Naive B cell (primary cell): ENCODE results near the gene DPYSL5. TPM values are rescaled to one million over a fixed set of nuclear protein-coding genes. Genes with fewer than 3 reads are reported as not detected.
A peak's percentile ranks its signal among the peaks of the same experiment; 100 is the strongest.

Source experiments
- ATAC-seq, 2 donors: fragments of 150-1000 bp; cut with Tn5 transposase; 2 replicates each; pipeline ENCODE4 v1.10.0; 2021; ENCODE audit warnings: low read depth in 2 of 2, mild to moderate bottlenecking in 2 of 2, moderate library complexity in 2 of 2
- DNase-seq: peaks from one replicate; pipeline ENCODE4 v3.0.0; 2022
- H3K27ac Mint-ChIP-seq, 6 donors: one replicate each; pipeline ENCODE4 v1.8.0; 2020 to 2022; ENCODE audit warnings: mild to moderate bottlenecking in 6 of 6, mixed read lengths in 6 of 6, moderate library complexity in 5 of 6, inconsistent platforms in 2 of 6
- H3K27me3 Mint-ChIP-seq, 3 donors: one replicate each; pipeline ENCODE4 v1.8.0; 2021 to 2022; ENCODE audit warnings: mixed read lengths in 3 of 3, mild to moderate bottlenecking in 1 of 3
- H3K36me3 Mint-ChIP-seq, 2 donors: one replicate each; pipeline ENCODE4 v1.8.0; 2020 to 2022; ENCODE audit warnings: mixed read lengths in 2 of 2, inconsistent platforms in 1 of 2, mild to moderate bottlenecking in 1 of 2
- H3K4me1 Mint-ChIP-seq, 3 donors: one replicate each; pipeline ENCODE4 v1.8.0; 2020 to 2022; ENCODE audit warnings: mixed read lengths in 3 of 3, inconsistent platforms in 1 of 3, mild to moderate bottlenecking in 1 of 3, moderate library complexity in 1 of 3
- H3K4me3 Mint-ChIP-seq, 8 donors: one replicate each; pipeline ENCODE4 v1.8.0; 2020 to 2022; ENCODE audit warnings: mild to moderate bottlenecking in 8 of 8, mixed read lengths in 8 of 8, moderate library complexity in 8 of 8, inconsistent platforms in 2 of 8
- H3K9me3 Mint-ChIP-seq, 7 donors: one replicate each; pipeline ENCODE4 v1.8.0; 2020 to 2022; ENCODE audit warnings: mixed read lengths in 7 of 7, mild to moderate bottlenecking in 5 of 7, inconsistent platforms in 2 of 7, moderate library complexity in 1 of 7
- polyA plus RNA-seq, 6 donors: library from polyadenylated mRNA; unstranded; fragments of 300-500 nt; fragmentation: Illumina TruSeq; gene quantifications; one replicate each; pipeline ENCODE4 v1.2.3, GENCODE V29; 2021; ENCODE audit warnings: low read depth in 6 of 6

The DPYSL5 gene
- polyA plus RNA-seq, 6 donors from 2014 or later, result not detected

DNA sequence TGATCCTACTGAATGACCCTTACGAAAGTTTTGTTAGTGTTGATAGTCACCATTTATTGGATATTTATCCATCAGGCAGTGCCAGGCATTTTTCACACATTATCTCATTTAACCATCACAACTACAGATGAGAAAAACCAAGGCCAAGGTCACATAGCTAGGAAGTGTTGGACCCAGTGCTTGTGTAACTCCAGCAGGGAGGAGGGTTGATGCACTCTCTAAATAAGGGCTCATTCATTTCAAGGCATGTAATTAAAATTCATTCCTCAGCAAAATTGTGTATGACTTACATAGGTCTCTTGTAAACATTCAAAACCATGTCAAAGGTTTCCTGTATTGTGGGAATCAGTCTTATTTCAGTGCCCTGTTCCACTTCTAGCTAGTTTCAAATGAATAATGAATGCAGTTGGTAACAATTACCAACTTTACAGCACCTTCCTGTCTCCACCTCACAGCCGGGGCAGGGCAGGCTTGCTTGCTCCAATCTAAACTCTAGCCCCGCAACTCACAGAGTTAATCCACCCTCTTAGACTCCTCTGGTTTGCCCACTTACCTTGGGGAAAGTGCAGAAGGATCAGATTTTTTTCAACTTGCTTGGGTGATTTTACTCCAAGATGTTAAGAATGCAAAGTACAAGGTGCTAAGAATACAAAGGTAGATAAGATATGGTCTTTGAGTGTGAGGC is 116.7 kb downstream of the DPYSL5 start:
- DNase-seq (no peak), ATAC-seq (no peak)
- H3K27ac Mint-ChIP-seq, result peak overlapping the region in 1 of 6 donors; percentile 12
- H3K4me1 Mint-ChIP-seq, result peaks cover 6 to 14% (median 11%) of the 10 kb centered on the region in 3 donors
- peaks cover 44 to 61% (median 59%) of the 10 kb centered on the region in 3 donors for H3K27me3 Mint-ChIP-seq
- no peaks in the 10 kb centered on the region for H3K9me3 Mint-ChIP-seq
- H3K4me3 Mint-ChIP-seq, result no peak overlapping the region
- no peaks in the 10 kb centered on the region for H3K36me3 Mint-ChIP-seq

DNA sequence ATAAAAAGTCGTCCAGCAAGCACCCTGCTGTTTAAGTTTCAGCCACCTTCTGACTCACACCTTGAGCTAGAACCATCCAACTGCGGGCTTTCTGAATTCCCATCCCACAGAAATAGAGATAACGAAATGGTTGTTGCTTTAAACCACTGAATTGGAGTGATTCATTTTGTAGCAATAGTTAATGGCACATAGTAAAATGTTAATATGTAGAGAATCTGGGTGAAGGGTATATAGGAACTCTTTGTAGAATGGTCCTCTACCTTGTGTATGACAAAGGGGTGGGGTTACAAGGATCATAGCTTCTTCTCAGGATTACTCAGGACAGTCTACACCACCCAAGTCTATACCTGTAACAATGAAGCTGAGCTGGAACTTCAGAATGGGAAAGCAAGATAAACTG is 120.1 kb downstream of the DPYSL5 start:
- peak overlapping the region in 1 of 6 donors; percentile 15 for H3K27ac Mint-ChIP-seq
- peaks cover 47 to 62% (median 49%) of the 10 kb centered on the region in 3 donors for H3K27me3 Mint-ChIP-seq
- H3K4me3 Mint-ChIP-seq, result peak overlapping the region in 1 of 8 donors; percentile 90

DNA sequence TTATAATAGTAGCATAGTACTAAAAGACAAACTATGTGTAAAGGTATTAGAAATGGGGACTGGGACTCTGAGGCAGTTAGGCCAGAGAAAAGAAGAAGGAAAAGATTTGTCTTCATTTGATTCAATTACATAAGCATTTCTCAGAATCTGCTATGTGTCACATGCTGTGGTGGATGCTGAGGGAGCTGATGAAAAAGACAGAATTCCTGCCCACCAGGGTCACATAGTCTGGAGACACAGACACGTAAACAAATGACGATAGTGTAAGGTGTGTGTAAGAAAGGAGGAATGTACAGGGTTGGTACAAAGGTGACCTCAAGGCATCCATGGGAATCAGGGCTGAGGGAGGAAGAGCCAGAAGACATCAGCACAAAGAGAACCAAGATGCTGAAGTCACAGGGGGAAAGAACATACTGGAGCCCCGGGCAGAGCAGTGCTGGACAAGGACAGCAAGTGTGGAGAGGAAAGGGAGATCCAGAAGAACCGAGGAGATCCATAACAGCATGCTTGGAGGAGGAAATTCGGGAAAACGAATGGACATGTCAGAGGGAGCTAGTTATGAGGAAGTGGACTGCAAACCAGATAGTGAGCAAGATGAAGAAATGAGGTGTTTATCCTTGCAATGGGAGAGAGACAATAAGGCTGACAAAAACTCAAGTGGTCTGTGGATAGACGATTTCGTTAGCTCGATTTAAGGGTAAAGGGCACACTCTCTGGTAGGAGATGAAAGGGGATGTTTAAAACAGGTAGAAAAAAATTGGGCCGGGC is 121.3 kb downstream of the DPYSL5 start:
- peaks cover 48 to 67% (median 49%) of the 10 kb centered on the region in 3 donors for H3K27me3 Mint-ChIP-seq
- peak overlapping the region in 7 of 8 donors; percentile 78 to 90 (median 86) for H3K4me3 Mint-ChIP-seq
- H3K4me1 Mint-ChIP-seq, result peaks cover 21 to 24% (median 22%) of the 10 kb centered on the region in 3 donors
- H3K36me3 Mint-ChIP-seq, result no peaks in the 10 kb centered on the region
- no peak for DNase-seq
- no peak for ATAC-seq
- H3K27ac Mint-ChIP-seq, result peak overlapping the region; percentile 57 to 95 (median 91)
- no peaks in the 10 kb centered on the region for H3K9me3 Mint-ChIP-seq

More for the DNA sequence above, 120.1 kb downstream of the DPYSL5 start:
- DNase-seq, result no peak
- Mint-ChIP-seq H3K4me1 (peaks cover 21 to 24% (median 22%) of the 10 kb centered on the region in 3 donors), H3K9me3 (no peaks in the 10 kb centered on the region), H3K36me3 (no peaks in the 10 kb centered on the region)
- ATAC-seq, result no peak

DNA sequence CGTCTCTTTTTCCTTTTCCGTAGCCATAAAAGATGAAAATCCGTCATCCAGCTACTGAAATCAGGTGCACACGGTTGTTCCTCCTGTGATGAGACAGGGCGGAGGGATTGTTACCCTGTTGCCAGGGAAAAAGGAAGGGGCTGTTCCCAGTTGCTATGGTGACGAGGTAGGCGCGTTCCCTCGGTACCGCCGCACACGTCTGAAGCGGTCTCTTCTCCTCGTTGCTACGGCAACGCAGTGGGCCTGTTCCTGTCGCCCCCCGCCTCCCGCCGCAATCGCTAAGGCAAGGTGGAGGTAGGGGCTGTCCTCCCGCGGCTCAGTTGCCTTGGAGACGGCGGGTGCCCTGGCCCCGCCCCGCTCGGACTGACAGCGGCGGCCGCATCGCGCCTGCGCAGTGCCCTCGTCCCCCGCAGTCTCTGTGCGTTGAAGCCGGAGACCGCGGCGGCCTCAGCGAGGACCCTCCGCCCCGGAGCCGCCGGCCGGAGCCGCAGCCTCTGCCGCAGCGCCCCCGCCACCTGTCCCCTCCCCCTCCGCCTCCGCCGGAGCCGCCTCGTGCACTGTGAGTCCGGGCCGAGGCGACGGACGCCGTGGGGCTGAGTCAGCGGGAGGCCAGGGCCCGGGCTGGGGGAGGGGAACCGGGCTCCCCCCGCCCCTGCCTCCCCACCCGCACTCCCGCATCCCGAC is 122.5 kb downstream of the DPYSL5 start, which contains the start of gene MAPRE3:
MAPRE3 (plus strand) TSS at position 394 of the 684 bp plus-strand sequence. CDS start 51,582 bp downstream, outside the sequence.
- ATAC-seq (peak; percentile 84 to 88), DNase-seq (peak; percentile 87)
- H3K36me3 Mint-ChIP-seq, result no peaks in the 10 kb centered on the region
- peaks cover 37 to 65% (median 42%) of the 10 kb centered on the region in 3 donors for H3K27me3 Mint-ChIP-seq
- peak within 1 kb of the TSS; percentile 85 to 93 (median 90) for H3K4me3 Mint-ChIP-seq
- H3K4me1 Mint-ChIP-seq, result peaks cover 21 to 24% (median 22%) of the 10 kb centered on the region in 3 donors
- H3K27ac Mint-ChIP-seq, result peak within 1 kb of the TSS; percentile 86 to 97 (median 94)
- H3K9me3 Mint-ChIP-seq, result no peaks in the 10 kb centered on the region

DNA sequence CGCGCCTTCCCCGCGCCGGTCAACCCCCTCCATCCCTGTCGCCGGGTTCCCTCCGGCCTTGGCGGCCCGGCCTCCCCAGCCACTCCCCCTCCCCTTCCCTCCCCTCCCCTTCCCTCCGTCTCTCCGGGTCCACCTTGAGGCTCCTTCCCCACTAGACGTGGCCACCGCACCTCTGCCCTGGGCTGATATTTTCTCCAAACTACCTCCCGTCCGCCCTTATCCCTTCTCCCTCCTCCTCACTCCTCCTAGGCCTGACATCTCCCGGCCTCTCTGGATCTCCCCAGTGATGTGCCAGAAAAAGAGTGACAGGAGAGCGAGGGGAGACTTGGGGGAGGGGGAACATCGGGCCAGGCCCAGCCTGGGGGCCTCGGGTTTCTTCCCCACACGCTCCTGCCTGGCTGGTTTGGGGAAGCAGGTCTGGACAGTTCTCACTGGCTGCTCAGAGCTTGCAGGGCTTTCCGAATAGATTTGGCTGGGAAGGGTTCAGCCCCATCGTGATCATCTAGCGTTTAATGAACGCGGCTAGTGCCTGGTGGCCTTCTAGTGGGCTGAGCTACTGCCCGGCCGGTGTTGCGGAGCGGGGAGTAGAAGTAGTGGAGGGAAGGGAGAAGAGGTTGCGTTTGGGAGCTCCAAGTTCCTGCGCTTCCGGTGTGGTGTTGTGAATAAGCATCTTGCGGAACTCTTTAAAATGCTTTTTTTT is 123.1 kb downstream of the DPYSL5 start:
- H3K27me3 Mint-ChIP-seq, result peaks cover 36 to 63% (median 40%) of the 10 kb centered on the region in 3 donors
- peak overlapping the region; percentile 54 to 97 (median 89) for H3K27ac Mint-ChIP-seq
- no peaks in the 10 kb centered on the region for H3K36me3 Mint-ChIP-seq
- DNase-seq (peak; percentile 16), ATAC-seq (peak; percentile 5 to 14)
- peaks cover 21 to 24% (median 22%) of the 10 kb centered on the region in 3 donors for H3K4me1 Mint-ChIP-seq
- no peaks in the 10 kb centered on the region for H3K9me3 Mint-ChIP-seq
- H3K4me3 Mint-ChIP-seq, result peak overlapping the region; percentile 85 to 93 (median 88)

DNA sequence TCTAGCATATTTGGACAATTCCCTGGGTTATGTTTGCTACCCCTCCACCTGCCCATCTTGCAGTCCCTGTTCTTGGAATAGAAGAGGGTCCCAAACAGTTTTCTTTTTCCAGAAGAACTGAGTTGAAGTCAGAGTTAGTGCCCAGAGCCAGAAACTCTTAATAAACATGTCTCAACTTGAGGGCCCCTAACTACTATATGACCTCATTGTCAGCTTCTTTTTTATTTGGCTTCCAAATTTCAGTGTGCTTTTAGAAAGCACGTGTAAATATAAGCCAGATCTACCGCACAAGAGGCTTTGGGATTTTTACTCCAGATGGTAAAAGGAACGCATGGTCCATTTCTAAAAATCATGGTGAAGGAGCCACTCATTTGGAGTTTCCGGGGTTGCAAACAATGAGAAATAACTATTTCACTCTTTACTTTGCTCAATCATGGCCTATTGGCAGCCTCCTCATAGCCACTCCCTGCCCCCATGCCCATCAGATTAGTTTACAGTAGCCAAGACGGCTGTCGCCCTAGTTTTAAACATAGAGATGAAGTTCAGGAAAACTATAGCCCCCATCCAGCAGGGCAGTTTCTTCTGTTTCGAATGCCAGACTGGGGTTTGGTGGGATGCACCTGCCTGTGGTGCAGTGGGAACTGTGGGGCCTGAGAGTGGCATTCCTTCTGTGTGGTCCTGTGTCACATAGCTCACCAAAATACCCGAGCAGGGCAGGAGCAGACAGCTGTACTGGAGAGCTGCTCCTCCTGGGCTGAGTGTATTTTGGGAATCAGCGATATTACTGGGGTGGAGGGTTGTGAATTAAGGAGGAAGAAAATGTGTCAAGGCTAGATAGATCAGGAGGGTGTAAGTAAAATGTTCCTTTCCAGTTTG is 124.2 kb downstream of the DPYSL5 start:
- peaks cover 21 to 24% (median 22%) of the 10 kb centered on the region in 3 donors for H3K4me1 Mint-ChIP-seq
- H3K9me3 Mint-ChIP-seq, result no peaks in the 10 kb centered on the region
- H3K27me3 Mint-ChIP-seq, result peaks cover 27 to 54% (median 39%) of the 10 kb centered on the region in 3 donors
- ATAC-seq, result no peak
- no peaks in the 10 kb centered on the region for H3K36me3 Mint-ChIP-seq
- peak overlapping the region in 4 of 6 donors; percentile 27 to 96 (median 88) for H3K27ac Mint-ChIP-seq
- peak overlapping the region; percentile 85 to 93 (median 88) for H3K4me3 Mint-ChIP-seq
- DNase-seq, result no peak

DNA sequence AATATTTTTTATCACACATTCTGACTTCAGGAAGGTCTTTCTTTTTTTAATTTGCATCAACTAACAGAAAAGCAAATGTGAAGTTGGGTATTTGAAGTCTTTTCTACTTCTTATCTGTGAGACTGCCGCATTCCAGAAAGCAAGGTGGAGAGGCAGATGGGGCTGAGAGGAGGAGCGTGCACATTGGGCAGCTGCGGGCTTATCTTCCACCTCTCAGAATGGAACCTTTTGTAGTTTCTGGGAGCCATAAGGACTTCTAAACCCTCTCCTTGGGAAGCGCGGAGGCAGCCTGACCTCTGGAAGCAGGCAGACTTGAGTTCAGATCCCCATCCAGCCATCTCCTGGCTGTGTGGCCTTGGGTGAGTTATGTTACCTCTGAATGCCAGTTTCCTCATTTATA is 126.4 kb downstream of the DPYSL5 start:
- no peak for ATAC-seq
- Mint-ChIP-seq H3K4me3 (peak overlapping the region in 1 of 8 donors; percentile 29), H3K36me3 (no peaks in the 10 kb centered on the region), H3K9me3 (no peaks in the 10 kb centered on the region), H3K27ac (peak overlapping the region in 1 of 6 donors; percentile 37), H3K4me1 (peaks cover 13 to 19% (median 18%) of the 10 kb centered on the region in 3 donors), H3K27me3 (peaks cover 23 to 53% (median 27%) of the 10 kb centered on the region in 3 donors)
- DNase-seq, result no peak

DNA sequence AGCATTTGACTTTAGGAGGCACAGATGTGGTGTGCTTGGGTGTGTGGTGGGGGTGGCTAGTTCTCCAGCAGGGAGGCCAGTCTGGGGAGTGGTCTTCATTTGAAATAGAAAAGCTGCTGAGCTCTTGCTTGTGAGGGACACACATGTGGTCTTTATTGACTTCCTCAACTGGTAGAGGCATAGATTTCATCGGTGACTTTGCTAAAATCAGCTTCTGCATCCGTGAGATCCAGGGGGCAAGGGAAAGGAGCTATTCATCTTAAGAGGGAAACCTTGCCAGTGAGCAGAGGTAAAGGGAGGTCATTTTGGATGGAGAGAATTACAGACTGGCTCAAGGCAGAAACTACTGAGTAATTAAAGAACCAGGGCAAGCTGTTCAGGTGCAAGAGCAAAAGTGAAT is 127.2 kb downstream of the DPYSL5 start:
- H3K4me1 Mint-ChIP-seq, result peaks cover 10 to 11% (median 10%) of the 10 kb centered on the region in 3 donors
- ATAC-seq (no peak), DNase-seq (no peak)
- H3K9me3 Mint-ChIP-seq, result no peaks in the 10 kb centered on the region
- peak overlapping the region in 1 of 8 donors; percentile 13 for H3K4me3 Mint-ChIP-seq
- H3K27ac Mint-ChIP-seq, result peak overlapping the region in 3 of 6 donors; percentile 1 to 52 (median 26)
- peaks cover 23 to 57% (median 24%) of the 10 kb centered on the region in 3 donors for H3K27me3 Mint-ChIP-seq
- H3K36me3 Mint-ChIP-seq, result no peaks in the 10 kb centered on the region

DNA sequence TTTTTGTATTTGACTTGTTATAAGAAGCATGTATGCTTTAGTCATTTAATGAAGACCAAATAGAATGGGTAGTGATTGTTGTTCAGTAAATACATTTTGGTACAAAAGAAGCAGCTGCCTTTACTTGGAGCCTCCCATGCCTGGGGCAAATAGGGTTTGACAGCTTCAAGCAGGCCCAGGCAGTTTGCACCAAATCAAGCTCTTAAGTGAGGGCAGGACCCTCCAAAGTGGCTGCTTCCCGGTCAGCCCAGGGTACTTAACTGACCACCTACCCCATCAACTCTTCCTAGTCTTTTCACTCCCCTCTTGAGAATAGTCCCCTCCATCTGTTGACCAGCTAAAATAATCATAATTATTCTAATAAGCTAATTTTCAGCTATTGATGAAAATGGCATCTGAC is 127.7 kb downstream of the DPYSL5 start:
- H3K27me3 Mint-ChIP-seq, result peaks cover 23 to 58% (median 29%) of the 10 kb centered on the region in 3 donors
- H3K9me3 Mint-ChIP-seq, result no peaks in the 10 kb centered on the region
- no peak for ATAC-seq
- H3K4me1 Mint-ChIP-seq, result peaks cover 9 to 10% (median 10%) of the 10 kb centered on the region in 3 donors
- DNase-seq, result no peak
- H3K27ac Mint-ChIP-seq, result no peak overlapping the region
- H3K36me3 Mint-ChIP-seq, result no peaks in the 10 kb centered on the region
- H3K4me3 Mint-ChIP-seq, result no peak overlapping the region

DNA sequence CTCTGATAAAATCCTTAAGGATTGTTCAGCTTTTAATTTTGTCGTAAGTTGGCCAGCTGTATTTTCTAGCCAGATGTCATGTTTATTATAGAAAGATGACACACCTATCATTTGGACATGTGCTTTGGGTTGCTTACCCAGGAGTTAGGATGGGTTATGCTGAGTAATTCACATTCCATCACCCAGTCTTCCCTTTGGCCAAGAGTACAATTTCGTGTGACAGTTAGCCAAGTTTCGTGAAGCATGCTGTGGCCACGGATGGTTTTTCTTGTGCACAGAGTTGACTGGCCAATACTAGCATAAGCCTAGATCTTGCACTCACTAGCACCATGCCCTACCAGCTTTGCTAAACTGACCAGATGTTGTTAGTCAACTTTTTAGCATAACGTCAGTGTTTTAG is 128.3 kb downstream of the DPYSL5 start:
- Mint-ChIP-seq H3K27me3 (peaks cover 23 to 54% (median 33%) of the 10 kb centered on the region in 3 donors), H3K27ac (no peak overlapping the region), H3K9me3 (no peaks in the 10 kb centered on the region), H3K4me3 (no peak overlapping the region), H3K4me1 (peaks cover 5% of the 10 kb centered on the region in 3 donors), H3K36me3 (no peaks in the 10 kb centered on the region)
- ATAC-seq (no peak), DNase-seq (no peak)

DNA sequence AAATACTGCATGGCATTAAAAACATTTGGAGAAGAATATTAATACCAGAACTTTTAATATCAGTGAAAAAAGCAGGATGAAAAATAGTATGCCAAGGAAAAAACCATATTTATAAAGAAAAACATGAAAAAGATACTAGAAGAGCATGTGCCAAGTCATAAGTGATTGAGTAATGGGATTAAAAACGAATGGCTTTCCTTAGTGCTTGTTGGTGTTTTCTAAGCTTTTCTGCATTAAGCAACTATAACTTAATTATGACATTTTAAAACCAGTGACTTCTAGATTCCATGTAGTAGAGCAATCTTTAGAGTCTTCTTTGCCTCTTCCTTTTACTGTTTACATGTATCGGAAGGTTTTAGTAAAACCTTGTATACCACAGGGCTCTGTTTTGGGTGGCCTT is 129.1 kb downstream of the DPYSL5 start:
- Mint-ChIP-seq H3K27me3 (peaks cover 23 to 50% (median 33%) of the 10 kb centered on the region in 3 donors), H3K36me3 (no peaks in the 10 kb centered on the region), H3K9me3 (no peaks in the 10 kb centered on the region), H3K4me3 (no peak overlapping the region), H3K27ac (no peak overlapping the region), H3K4me1 (no peaks in the 10 kb centered on the region)
- DNase-seq (no peak), ATAC-seq (no peak)

DNA sequence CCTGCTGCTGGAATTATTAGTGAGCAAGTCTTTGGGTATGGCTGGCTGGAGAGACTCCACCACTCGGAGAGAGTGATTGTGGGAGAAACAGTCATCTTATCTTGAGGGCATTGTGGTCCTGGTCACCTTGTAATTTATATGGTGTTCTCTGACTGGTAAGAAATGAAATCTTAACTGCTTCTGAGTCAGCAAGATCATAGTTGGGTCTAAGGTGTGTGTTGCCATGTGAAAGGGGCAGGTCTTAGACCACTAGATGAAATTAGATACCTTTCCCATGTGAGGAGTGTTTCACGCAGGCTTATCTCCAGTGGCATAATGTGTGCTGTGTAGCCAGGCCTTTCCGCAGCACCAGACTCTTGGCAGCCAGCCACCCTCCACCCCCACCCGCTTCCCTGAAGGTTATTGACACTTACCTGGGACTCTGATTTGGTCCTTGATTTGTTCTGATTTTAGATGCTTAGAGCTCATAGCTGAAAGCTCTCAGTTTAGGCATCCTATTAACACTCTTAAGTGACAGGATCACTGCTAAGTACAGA is 130.2 kb downstream of the DPYSL5 start:
- Mint-ChIP-seq H3K9me3 (no peaks in the 10 kb centered on the region), H3K36me3 (no peaks in the 10 kb centered on the region), H3K4me3 (no peak overlapping the region), H3K4me1 (no peaks in the 10 kb centered on the region), H3K27me3 (peaks cover 14 to 40% (median 28%) of the 10 kb centered on the region in 3 donors), H3K27ac (no peak overlapping the region)
- no peak for DNase-seq
- ATAC-seq, result no peak
